Measurements from ENCODE around the gene CDSN. TPM values are rescaled to one million over a fixed set of nuclear protein-coding genes. Genes with fewer than 3 reads are reported as not detected.

Gene CDSN
- total and polyA plus RNA-seq, 2 experiments from 2014 or later, result 0.07 TPM; not detected in 1

DNA sequence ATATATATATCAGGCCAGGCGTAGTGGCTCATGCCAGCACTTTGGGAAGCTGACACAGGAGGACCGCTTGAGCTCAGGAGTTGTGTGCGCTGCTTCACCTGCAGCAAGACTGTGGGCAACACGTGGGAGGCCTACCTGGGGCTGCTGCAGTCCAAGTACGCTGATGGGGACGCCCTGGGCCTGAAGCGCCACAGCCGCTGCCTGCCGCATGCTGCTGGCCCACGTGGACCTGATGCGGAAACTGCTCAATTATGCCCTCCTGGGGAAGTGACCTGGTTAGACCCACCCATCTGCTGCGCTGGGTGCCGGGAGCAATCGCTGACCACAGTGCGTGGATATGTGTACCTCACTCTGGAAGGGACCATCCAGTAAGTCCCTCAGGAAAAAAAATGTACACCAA, 20.4 kb upstream of the CDSN start:
- DNase-seq (ENCODE audit: low spot score) (no peak), ATAC-seq (no peak)
- H3K79me2 ChIP-seq (replicated peaks; ENCODE audit: insufficient read depth), result no peaks in the 10 kb centered on the region
- H2AFZ ChIP-seq, result no peak overlapping the region
- peaks cover 8% of the 10 kb centered on the region; the same call in 2 of the 3 replicates for H3K9me3 Mint-ChIP-seq
- H3K4me2 ChIP-seq, result no peak overlapping the region
- no peaks in the 10 kb centered on the region for H3K27me3 ChIP-seq (ENCODE audit: insufficient read depth)
- peaks cover 44% of the 10 kb centered on the region for H3K4me1 Mint-ChIP-seq
- TF ChIP-seq EZH2 (IDR thresholded peaks at IDR 0.05; ENCODE audit: low read depth, unreplicated experiment) (no peak), ZNF331 (CRISPR knock-in tag; IDR thresholded peaks at IDR 0.05; ENCODE audit: low read depth) (no peak), STAT1 (IDR thresholded peaks at IDR 0.05; ENCODE audit: unreplicated experiment) (no peak), NANOG (IDR thresholded peaks at IDR 0.05; ENCODE audit: borderline replicate concordance) (no peak), CREB1 (CRISPR knock-in tag; IDR thresholded peaks at IDR 0.05; ENCODE audit: low read depth) (no peak), JUNB (IDR thresholded peaks at IDR 0.05; ENCODE audit: unreplicated experiment) (no peak), ZNF462 (CRISPR knock-in tag; IDR thresholded peaks at IDR 0.05) (no peak), POLR2AphosphoS5 (IDR thresholded peaks at IDR 0.05; ENCODE audit: low read depth) (no peak), EZH2phosphoT487 (IDR thresholded peaks at IDR 0.05; ENCODE audit: unreplicated experiment) (no peak), ZNF114 (CRISPR knock-in tag; IDR thresholded peaks at IDR 0.05) (no peak)
- TF ChIP-seq, protein P1, sequence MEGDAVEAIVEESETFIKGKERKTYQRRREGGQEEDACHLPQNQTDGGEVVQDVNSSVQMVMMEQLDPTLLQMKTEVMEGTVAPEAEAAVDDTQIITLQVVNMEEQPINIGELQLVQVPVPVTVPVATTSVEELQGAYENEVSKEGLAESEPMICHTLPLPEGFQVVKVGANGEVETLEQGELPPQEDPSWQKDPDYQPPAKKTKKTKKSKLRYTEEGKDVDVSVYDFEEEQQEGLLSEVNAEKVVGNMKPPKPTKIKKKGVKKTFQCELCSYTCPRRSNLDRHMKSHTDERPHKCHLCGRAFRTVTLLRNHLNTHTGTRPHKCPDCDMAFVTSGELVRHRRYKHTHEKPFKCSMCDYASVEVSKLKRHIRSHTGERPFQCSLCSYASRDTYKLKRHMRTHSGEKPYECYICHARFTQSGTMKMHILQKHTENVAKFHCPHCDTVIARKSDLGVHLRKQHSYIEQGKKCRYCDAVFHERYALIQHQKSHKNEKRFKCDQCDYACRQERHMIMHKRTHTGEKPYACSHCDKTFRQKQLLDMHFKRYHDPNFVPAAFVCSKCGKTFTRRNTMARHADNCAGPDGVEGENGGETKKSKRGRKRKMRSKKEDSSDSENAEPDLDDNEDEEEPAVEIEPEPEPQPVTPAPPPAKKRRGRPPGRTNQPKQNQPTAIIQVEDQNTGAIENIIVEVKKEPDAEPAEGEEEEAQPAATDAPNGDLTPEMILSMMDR (conservative IDR thresholded peaks at IDR 0.05; ENCODE audit: low read depth in 2 of 2), result no peak
- TF ChIP-seq, protein P2, sequence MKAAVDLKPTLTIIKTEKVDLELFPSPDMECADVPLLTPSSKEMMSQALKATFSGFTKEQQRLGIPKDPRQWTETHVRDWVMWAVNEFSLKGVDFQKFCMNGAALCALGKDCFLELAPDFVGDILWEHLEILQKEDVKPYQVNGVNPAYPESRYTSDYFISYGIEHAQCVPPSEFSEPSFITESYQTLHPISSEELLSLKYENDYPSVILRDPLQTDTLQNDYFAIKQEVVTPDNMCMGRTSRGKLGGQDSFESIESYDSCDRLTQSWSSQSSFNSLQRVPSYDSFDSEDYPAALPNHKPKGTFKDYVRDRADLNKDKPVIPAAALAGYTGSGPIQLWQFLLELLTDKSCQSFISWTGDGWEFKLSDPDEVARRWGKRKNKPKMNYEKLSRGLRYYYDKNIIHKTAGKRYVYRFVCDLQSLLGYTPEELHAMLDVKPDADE (IDR thresholded peaks at IDR 0.05), result no peak
- TF ChIP-seq, protein P3, sequence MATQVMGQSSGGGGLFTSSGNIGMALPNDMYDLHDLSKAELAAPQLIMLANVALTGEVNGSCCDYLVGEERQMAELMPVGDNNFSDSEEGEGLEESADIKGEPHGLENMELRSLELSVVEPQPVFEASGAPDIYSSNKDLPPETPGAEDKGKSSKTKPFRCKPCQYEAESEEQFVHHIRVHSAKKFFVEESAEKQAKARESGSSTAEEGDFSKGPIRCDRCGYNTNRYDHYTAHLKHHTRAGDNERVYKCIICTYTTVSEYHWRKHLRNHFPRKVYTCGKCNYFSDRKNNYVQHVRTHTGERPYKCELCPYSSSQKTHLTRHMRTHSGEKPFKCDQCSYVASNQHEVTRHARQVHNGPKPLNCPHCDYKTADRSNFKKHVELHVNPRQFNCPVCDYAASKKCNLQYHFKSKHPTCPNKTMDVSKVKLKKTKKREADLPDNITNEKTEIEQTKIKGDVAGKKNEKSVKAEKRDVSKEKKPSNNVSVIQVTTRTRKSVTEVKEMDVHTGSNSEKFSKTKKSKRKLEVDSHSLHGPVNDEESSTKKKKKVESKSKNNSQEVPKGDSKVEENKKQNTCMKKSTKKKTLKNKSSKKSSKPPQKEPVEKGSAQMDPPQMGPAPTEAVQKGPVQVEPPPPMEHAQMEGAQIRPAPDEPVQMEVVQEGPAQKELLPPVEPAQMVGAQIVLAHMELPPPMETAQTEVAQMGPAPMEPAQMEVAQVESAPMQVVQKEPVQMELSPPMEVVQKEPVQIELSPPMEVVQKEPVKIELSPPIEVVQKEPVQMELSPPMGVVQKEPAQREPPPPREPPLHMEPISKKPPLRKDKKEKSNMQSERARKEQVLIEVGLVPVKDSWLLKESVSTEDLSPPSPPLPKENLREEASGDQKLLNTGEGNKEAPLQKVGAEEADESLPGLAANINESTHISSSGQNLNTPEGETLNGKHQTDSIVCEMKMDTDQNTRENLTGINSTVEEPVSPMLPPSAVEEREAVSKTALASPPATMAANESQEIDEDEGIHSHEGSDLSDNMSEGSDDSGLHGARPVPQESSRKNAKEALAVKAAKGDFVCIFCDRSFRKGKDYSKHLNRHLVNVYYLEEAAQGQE (IDR thresholded peaks at IDR 0.05; ENCODE audit: unreplicated experiment), result no peak
- no peaks in the 10 kb centered on the region for H3F3A ChIP-seq (replicated peaks; ENCODE audit: low read depth)
- no peaks in the 10 kb centered on the region for H4K20me1 ChIP-seq (replicated peaks; ENCODE audit: insufficient read depth)
- H3K9me2 ChIP-seq (ENCODE audit: insufficient read depth), result 0 out of 2 replicates have a peak, but pooled peaks cover 3% of the 10 kb centered on the region
- peaks cover 7% of the 10 kb centered on the region; the same call in 1 of the 2 replicates for H3K4me1 ChIP-seq (ENCODE audit: insufficient read depth)
- no peak overlapping the region for H3K4me3 Mint-ChIP-seq
- H3K36me3 Mint-ChIP-seq (ENCODE audit: low read depth), result peaks cover 26% of the 10 kb centered on the region
- H3K4me3 ChIP-seq, result no peak overlapping the region
- H3K27ac Mint-ChIP-seq, result no peak overlapping the region
- peaks cover 7% of the 10 kb centered on the region for H3K36me3 ChIP-seq (ENCODE audit: insufficient read depth)
- H3K27me3 Mint-ChIP-seq (ENCODE audit: insufficient read depth, low read depth, poor library complexity), result peaks cover 14% of the 10 kb centered on the region
- H3K27ac ChIP-seq (ENCODE audit: low read depth), result no peak overlapping the region
